HG03457 (cell line): ENCODE data around the gene MRGPRF.

ENCODE experiments used
- ATAC-seq: cut with Tn5 transposase; IDR thresholded peaks from one replicate; pipeline ENCODE4 v1.9.1; 2021; ENCODE audit warnings: moderate number of reproducible peaks; ENCODE audit not compliant: unreplicated experiment

Gene MRGPRF, protein sequence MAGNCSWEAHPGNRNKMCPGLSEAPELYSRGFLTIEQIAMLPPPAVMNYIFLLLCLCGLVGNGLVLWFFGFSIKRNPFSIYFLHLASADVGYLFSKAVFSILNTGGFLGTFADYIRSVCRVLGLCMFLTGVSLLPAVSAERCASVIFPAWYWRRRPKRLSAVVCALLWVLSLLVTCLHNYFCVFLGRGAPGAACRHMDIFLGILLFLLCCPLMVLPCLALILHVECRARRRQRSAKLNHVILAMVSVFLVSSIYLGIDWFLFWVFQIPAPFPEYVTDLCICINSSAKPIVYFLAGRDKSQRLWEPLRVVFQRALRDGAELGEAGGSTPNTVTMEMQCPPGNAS

DNA sequence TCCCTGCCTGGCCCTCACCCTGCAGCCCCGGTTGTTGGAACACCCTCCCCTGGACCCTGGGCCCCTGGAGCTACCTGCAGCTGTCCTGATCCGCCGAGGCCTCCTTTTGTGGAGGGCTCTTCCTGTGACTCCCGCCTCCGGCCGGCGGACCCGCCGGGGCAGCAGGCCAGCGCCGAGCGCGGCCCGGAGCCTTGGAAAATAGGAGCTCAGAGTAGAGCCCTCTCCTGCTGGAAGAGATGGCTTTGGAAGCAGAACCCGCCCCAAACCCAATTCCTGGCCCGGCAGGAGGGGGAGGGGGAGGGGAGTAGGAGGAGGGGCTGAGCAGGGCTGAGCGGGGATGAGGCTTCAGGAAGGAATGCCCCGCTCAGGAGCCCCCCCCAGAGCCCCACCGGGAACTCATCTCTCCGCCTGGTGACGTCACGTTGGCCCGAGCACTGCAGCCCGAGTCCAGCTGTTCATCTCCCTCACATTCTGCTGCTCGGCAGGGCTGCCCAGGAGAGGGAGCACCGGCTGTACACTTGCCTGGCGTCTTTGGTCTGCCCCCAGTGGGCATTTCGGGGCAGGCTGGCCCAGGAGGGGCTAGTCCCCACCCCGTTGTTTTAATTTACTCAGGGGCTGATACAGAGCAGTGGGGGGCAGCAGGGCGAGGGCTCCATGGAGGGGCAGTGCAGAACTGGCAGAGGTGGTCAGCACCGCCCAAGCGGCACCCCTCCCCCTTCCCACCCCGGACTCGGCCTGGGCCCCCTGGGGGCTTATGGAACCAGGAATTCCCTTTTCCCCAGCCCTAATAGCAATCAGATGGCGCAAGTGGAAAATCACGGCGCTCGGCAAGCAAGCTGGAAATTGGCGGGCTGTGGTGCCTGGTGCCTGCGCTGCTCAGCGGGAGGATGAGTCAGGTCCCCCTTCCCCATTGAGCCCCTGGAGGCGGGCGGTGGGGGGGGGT, at the start of gene MRGPRF:
Gene MRGPRF (minus strand): TSS at position 238 of the 943 bp plus-strand sequence. CDS start 3,345 bp downstream, outside the sequence.
- ATAC-seq: no peak

DNA sequence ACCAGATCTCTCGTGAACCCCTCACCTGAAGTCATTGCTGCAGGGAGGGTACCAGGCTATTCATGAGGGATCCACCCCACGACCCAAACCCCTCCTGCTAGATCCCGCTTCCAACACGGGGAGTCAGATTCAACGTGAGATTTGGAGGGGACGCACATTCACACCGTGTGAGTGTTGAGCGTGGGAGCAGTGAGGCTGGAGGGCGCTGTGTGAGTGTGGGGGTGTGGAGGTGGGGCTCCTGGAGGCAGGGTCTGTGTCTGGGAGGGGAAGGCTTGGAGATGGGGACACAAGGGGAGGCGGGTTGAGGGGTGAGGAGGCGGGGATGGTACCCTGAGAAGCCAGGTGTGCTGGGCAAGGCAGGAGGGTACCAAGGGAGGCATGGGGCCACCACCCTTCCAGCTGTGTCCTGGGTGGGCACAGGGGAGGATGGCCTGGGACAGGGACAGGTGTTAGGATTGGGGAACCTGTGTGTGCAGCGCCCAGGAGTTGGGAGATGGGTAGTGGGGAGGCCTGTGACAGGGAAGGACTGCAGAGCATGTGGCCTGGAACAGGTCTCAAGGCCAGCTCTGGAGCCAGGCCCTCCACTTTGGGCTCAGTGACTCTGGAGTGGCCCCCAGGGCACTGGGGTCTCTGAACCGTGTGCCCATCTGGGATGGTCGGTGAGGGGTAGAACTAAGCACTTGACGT, 49.3 kb upstream of the MRGPRF start:
- no peak for ATAC-seq

DNA sequence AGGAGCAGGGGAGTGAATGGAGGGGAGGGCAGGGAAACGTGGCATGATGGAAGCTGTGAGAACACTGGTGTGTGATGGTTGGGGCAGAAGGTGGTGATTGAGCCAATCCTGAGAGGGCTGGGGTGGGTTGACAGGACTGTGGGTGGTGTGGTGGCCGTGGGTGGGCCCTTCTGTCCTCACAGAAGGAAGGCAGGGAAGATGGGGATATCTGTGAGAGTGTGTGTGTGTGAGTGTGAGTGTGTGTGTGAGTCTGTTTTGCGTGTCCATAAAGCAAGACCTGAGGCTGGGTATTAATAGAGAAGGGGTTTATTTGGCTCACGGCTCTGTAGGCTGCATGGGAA, 48.6 kb upstream of the MRGPRF start:
- no peak for ATAC-seq

DNA sequence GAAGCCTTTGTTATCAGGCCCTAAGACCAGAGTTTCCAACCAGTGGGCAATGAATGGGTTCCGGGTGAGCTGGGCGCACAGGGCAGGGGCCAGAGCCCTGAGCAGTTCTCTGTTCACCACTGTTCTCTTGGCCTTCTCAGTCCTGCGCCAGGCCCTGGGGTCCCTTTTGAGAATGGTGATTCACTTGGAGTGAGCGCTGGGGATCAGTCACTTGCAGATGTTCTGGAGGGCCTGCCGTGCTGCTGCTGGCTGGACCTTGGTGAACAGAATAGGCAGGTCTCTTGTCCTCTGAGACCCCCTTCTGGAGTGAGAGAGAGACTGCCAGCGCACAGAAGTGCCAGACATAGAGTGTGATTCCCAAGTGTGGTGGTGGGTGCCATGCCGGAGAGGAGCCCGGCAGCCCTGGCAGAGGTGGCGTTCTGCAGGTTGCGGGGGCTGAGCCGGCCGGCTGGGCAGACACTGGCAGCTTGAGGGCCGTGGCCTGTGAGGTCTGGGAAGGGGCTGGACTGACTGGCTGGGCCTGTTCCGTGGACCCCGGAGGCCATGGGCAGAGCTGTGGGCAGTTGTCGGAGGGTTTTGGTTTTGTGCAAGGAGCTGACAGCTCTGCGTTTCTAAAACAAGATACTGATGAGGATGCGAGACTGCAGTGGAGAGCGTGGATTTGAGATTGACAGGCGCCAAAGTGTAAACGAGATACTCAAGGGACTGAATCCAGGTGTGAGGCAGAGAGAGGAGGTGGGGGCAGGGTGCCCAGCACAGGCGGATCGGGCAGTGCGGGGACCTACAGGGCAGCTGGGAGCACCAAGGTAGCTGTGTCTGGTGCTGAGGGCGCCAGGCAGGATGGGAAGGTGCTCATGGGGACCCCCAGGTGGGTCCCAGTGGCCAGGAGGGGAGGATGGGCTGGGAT, 48.0 kb upstream of the MRGPRF start:
- no peak for ATAC-seq

DNA sequence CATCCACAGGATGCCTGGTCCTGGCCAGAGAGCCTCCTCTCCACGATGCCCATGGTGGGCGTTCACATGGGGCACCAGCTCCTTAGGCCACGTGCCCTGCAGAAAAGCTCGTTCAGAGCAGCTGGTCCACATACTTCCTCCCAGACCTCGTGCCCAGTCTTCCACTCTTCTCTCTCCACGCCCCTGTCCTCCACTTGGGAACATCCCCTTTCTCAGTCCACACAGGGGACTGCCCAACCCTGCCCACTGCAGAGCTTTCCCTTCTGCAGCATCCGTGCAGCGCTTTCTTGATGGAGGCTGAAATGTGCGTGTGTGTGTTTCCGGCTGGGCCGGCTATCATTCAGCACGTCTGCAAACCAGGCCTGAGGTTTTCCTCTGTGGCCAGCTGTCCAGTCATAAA, 46.9 kb upstream of the MRGPRF start:
- no peak for ATAC-seq

DNA sequence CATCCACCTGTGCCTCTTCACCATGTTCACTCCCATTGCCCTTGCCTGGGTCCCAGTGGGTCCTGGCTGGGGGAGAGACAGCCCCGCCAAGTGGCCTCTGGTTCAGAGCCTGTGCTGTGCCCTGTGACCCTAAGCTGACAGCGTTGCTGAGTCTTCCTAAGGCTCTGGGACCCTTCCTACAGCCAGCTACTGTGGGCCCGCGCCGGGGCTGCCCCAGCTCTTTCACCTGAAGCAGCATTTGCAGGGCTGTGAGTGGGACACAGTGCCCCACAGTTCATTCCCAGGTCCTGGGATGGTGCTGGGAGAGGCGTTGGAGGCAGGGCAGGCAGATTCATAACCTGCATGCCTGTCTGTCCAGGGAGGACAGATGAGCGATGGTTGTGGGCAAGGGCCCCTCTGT, 46.4 kb upstream of the MRGPRF start:
- no peak for ATAC-seq

DNA sequence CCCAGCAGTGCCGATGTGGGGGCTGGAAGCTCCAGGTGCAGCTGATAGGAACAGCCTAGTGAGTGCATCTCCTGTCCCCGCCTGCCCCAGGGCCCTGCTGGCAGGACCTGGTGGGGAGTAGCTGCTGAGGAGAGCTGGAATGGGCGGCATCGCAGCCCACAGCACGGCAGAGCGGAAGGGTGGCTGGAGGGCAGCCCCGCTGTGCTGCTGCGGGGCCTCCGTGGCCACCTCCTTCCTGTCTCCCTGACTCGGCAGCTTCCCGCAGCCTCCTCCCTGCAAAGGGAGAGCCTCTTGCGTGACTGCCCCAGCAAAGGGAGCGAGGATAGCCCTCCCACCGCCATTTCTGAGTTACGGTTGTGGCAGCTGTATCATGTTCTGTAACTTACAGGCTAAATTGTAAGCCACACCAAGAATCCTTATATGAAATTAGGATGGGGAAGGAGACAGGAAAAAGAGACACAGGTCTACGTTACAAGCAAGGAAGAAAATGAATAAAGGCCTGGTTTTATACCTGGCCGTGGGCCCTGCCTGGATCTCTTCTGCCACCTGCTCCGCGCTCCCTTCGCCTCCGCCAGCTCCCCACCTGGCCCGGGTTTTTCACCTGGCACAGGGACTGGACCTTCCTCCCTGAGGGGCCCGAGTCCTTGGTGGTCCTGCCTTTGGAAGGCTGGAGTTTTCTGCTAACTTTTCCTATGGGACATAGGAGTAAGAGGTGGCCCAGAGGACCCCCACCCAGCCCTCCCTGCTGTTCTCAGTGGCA, 45.6 kb upstream of the MRGPRF start:
- ATAC-seq: no peak

DNA sequence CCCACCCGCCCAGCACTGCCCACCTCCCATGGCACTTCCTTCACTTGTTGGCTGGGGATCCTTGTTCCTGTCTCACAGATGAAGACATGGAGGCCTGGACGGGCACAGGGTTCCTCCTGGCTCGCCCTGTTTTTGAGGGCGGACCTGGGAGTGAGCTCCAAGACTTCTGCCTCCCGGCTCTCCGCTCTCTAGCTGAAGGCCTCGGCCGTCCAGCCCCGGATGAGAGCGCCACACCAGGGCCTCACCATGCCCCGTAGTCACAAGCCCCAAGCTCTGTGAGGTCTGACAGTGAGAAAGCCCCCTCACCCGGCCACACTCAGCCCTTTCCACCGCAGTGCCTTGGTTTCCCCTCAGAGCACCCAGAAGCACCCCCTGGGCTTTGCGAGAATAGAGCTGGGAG, 44.8 kb upstream of the MRGPRF start:
- no peak for ATAC-seq

DNA sequence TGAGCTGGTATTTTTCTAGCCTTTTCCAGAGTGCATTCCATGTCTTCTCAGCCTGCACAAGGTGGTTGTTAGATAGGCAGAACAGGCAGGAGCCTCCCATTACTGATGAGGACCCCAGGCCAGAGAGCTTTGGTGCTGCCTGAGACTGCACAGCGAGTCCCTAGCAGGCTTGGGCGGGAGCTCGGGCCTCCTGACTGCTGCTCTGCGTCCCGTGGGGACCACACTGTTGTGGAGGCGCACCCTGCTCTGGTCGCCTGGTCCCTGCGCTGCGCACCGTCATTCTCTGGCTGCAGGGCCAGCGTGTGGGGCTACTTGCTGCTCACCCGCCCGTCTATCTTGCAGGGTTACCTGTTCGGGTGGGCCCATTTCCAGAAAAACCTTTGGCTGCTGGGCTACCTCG, 44.2 kb upstream of the MRGPRF start:
- no peak for ATAC-seq

DNA sequence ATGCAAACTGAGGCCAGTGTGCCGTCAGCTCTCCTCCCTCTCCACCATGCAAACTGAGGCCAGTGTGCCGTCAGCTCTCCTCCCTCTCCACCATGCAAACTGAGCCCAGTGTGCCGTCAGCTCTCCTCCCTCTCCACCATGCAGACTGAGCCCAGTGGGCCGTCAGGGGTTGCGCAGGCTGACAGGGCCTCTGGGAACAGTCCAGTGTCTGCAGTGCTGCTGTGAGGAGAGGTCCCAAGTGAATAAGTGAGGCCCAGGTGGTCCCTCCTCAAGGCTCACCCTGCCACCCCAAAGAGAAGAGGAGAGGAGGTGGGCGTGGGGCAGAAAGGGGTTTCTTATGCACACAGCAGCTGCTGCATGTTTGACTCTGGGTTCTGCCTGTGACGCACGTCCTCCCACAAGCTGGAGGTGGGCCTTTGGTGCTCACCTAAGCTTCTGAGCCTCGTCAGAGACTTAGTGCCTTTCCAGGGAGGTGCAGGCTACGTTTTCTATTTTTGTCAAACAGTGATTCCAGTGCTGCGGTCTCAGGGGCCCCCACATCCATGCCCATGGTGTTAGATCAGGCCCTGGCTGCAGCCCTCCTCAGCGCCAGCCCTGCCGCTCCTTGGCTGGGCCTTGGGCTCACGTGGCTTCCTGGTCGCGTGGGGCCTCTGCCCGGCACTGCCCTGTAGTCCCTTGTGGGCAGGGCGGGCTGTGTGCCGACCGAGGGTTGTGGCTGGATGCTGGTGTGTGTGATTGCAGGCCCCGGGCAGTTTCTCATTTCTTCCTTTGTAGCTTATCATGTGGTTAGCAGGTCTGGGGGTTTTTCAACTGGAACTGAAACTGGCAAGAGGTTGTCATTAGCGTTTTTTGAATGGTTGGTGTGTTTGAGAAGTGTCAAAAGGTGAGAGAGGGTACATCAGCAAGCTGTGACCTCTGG, 42.8 kb upstream of the MRGPRF start:
- peak; percentile 57 for ATAC-seq

DNA sequence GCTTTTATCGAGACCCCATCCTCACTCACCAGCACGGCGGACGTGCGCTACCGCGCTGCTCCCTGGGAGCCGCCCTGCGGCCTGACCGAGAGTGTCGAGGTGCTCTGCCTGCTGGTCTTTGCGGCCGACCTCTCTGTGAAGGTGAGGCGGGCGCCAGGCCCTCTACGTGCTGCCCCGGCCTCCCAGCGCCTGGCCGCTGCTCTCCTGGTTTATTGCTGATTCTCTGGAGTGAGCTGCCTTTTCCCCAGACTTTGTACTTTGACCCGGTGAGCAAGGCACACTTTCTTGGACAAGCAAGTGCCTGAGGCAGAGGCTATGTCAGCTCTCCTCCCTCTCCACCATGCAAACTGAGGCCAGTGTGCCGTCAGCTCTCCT, 42.2 kb upstream of the MRGPRF start:
- ATAC-seq: no peak

DNA sequence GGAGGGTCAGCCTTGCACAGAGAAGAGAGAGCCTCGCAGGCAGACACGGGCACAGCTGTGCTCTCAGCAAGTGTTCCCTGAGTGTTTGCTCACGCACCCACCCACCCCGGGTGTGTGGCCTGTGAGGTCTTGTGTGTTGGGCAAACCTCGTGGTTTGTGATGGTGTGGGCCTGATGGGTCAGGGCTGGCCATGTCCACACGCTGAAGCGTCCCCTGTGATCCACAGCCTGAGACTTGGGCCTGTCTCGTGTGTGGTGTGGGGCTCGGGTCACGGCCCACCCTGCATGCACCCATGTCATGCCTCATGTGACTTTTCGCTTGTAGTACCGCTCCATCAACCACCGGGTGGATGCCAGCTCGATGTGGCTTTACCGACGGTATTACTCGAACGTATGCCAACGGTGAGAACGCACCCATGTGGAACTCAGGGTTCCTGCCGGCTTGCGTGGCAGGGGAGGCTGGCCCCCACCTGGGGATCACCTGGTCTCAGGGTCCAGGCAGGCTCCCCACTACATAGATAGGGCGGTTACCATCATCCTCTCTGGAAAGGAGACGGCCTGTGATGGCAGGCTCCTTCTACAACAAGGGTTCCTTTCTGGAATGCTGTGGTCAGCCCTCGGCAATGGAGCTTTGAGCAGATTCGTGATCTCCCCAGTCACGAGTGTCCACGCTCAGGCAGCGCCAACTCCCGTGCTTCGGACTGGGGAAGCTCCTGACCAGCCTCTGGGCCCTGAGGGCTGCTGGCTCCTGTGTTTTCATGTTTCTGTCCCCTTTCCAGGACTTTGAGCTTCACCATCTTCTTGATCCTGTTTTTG, 41.6 kb upstream of the MRGPRF start:
- no peak for ATAC-seq

DNA sequence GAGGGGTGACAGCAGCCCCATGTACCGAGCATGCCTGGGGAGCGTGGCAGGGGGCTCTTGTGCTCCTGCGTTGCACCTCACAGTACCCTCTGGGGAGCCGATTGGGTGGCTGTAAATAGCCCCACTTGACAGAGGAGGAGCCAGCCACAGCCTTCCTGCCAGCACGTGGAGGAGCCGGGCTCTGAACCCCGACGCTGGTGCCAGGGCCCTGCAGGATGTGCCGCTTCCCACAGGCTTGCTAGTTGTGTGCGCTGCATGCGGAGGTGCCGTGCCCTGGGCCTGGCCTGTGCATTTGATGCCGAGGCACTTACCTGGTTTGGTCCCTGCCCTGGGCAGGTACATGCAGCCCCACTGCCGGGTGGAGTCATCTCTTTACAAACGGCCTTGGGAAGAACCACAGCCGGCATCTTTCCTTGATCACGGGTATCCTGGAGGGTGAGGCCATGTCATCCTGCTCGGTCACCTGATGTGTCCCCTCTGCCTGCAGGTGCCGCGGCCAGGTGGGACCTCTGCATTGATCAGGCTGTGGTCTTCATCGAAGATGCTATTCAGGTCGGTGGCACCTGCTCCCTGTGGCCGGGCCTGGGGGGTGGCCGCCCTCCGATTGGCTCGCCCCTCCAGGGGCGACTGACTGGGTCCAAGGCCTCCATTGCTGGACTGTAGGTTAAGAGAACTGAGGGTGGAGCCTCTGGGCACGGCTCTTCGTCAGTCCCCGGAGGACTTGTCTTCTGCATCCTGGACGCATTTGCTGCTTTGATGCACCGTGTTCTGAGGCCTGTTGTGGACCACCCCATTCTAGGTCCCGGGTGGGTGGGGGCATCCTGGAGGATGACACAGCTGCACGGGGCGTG, 40.7 kb upstream of the MRGPRF start:
- ATAC-seq: no peak

DNA sequence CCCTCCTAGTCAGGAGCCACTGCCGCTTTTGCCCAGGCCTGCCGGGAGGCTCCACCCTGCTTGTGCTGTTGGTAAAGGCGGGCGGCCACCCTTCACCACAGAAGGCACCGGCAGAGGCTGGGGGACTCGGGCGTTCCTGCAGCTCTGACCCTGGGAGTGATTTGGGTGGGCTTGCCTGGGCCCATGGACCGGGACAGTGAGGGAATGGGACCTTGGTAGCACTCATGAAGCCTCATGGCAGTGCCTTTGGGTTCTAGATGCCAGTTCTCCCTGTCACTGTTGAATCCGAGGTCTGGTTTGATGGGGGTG, 40.1 kb upstream of the MRGPRF start:
- ATAC-seq: no peak

DNA sequence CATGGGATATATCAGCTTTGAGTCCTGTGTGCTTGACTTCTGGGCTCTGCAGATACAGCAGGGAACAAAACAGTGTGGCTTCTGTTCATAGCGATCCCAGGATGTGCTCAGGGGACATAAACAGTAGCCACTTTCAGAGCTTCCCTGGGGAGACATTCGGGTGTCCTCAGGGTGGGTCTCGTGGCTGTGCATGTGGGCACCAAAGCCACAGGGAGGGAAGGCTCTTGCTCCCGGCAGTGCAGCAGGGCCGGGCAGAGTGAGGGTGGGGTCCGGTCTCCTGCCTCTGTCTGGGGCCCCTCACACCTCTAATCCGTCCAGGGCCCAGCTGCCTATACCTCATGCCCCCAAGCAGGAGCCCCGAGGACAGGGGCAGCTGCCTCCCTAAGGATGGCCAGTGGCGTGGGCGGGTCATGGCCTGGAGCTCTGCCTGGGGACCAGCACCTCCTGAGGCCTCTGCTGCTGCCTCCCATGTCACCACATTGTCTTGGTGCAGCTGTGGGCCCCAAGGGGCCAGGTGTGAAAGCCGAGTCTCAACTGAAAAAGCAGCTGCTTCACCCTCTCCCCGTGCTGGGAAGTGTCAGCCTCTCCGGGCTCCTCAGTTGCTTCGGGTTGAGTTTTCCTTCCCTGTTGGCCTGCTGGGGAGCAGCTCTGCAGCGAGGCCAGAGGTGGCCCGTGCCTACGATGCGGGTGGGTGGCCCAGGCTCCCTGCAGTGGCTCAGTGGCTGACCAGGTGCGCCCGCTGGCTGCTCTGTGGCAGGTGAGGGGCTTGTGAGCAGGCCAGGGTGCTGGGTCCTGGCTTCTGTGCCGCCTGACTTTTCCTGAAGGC, 39.5 kb upstream of the MRGPRF start:
- ATAC-seq: no peak
